GM21367 (cell line): Measurements from ENCODE around the gene LYRM2.

Source experiments
- ATAC-seq: cut with Tn5 transposase; IDR thresholded peaks from one replicate; pipeline ENCODE4 v1.9.1; 2021; ENCODE audit not compliant: unreplicated experiment

The LYRM2 gene, protein sequence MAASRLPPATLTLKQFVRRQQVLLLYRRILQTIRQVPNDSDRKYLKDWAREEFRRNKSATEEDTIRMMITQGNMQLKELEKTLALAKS

DNA sequence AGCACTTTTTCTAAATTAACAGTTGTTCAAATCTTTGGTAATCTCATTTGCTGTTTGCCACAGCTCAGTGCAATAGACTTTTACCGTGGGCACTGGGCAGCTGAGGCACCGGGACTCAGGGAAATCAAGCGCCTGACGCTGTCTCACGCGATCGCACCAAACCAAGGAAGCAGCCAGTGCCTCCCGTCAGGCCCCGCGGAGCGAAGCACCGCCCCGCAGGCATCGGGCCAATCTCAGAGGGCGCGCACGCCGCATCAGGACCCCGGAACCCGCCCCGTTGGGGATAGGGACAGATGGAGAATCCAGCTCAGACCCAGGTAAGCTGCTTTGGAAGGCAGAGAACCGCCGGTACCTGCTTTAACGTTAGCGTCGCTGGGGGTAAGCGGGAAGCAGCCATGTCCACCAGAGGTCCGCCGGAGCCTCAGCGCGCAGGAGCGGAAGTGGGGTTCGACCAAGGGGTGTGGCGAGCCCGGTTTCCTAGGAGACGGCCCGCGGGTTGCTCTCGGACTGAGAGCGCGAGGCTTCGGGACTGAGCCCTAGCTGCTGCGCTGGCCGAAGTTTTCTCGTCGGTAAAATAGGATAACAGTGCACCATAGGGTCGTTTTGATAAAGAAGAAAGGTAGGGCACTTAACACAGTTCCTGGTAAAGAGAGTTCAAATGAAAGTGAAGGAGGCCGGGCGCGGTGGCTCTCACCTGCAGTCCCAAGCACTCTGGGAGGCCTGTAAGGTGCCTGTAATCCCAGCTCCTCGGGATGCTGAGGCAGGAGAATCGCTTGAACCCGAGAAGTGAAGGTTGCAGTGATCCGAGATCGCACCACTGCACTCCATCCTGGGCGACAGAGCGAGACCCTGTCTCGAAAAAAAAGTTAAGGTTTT, at the start of gene LYRM2:
TSS of gene LYRM2 (minus strand) at position 428 of the 876 bp plus-strand sequence. CDS start at position 397, 31 bp downstream.
- peak; percentile 97 for ATAC-seq

DNA sequence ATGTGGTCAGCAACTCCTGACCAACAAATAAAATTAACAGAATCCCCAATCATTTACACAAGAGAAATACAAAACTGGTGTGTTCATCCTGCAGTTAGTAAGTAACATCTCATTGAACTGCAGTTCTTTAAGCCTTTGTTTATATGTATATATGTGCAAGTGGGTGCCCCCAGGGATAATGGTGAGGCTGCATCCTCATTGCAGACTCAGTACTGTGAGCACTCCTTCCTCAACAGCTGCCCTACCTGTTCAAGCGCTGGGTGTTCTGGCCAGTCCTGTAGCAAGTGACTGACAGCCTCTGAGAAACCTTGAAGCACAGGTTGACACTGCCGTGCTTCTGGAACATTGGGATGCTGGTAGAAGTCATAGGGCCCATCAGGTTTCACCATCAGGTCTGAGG, 49.8 kb upstream of the LYRM2 start:
- ATAC-seq: no peak

DNA sequence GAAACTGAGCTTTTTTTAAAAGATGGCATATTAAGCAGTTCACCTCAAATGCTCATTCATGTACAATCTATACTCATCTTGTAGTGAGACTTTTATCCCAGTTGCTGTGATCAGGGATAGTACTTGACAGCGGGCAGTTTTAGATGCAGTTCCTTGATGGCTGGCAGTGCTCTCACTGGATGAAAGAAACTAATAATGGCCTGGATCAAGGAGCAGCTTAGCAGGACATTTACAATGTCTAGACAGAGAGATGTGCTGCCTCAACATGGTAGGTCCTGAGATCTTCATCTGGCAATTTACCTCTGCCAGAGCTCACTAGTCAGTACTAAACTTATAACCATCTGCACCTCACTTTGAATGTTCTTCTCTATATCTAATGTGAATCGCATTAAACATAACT, 46.8 kb upstream of the LYRM2 start:
- ATAC-seq: no peak

DNA sequence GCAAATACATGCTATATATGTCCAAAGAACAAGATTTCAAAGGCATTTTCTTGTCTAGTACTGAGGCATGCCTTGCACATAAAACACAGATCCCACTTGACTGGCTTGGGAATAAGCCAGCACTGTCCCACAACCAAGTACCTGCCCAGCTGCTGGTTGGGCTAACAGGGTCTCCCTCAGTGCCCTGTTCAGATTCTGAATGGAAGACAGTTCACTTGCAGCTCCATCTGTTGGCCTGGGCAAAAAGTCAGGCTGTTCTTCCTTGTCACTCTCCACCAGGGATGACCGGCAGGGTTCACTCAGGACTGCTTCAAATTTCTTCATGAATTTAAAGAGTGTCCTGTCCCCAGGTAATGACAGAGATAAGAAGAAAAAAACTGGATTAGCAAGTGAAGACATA, 44.4 kb upstream of the LYRM2 start:
- ATAC-seq: no peak

DNA sequence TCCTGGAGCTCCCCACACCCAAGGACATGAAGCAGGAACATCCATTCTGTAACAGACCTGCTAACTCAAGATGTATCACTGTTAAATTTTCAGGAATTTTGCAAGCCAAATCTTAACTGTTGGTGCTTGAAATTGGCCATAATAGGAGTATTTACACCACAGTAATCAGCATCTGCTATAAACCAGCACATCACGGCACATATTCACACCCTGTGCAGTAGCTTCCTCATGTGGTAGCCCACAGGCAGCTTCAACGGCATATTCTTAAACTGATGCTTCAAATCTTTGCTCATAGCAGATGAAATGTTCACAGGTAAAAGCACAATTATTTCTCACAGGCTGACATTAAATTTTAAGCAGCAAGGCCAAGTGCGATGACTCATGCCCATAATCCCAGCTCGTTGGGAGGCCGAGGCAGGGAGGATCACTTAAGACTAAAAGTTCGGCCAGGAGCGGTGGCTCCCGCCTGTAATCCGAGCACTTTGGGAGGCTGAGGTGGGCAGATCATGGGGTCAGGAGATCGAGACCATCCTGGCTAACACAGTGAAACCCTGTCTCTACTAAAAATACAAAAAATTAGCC, 43.5 kb upstream of the LYRM2 start:
- ATAC-seq: no peak

DNA sequence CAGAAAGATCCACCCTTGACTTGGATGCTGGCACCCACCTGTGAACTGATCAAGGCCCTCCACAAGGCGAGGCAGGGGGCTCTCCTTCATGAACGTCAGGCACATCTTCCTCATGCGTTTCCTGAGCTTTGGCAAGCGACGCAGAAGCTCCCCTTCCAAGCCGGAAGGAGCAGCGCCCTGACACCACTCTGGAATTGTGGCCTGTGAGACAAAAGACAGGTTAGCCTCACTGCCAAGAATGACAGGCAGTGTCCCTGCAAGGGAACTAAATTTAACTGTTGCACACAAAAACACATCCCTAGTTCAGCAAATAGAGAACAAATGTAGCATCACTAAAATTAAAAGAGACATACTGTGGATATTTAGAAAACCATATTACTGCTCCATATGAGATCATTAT, 42.0 kb upstream of the LYRM2 start:
- ATAC-seq: no peak

DNA sequence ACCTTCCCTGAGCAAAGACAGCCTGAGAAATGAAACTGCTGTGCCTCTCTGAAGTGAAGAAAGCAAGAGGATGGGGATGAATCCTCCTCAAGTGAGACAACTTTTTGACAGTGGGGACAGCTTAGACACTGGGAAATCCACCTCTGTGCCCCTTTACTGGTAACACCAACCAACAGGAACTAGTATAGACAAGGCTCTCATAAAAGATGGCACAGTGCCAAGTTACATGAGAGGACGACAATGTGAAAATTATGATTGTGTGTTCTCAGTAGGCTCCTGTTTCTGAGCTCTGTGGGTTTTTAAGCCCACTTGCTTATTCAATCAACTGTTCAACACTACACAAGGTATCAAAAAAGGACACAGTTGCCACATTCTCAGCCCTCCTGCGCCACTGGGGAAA, 41.6 kb upstream of the LYRM2 start:
- ATAC-seq: no peak

DNA sequence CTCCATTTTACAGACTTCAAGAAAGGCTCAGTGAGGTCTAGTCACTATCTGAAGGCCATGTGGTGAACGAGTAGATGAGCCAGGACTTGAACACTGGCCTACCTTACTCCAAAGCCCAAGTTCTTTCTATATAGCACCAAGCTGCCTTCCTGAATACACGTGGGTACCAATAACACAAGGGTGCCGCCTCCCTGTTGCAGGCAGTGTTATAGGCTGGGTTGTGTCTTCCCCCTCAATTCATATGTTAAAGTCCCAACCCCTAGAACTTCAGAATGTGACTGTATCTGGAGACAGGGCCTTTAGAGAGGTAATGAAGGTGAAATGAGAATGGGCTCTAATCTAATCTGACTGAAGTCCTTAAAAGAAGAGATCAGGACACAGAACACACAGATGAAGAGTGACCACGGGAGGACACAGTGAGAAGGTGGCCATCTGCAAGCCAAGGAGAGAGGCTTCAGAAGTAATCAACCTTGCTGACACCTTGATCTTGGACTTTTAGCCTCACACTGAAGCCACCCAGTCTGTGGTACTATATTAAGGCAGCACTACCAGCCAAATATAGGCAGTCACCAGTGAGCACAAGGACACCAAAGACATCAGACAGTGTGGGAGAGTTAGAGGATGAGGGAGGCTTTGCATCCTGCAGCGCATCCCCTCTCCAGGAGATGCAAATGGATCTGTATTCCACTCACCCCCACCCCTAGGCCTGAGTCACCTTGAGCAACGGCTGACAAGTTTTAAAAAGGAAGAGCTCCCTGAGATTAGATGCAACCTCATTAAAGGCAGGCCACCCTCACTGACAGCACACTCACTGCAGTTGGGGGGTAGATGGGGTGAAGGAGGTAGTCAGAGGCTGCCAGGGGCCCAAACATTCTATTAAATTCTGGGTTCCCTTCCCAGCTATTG, 40.9 kb upstream of the LYRM2 start:
- ATAC-seq: no peak

DNA sequence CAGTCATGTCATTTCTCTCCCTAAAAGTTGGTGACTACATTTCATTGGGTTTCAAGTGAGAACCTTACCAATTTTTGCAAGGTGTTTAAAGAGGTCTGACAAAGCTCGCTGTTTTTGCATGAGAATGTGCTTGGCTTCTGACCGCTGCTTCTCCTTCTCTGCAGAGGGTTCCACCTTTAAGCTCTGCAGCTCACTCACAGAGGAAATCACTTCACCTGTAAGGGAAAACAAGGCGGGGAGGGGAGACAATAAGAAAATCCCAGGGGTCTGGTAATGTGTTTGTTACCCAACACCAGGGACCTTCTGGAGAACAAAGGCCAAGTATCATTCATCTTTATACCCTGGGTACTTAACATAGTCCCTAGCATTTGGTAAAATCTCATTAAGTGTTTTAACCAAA, 40.0 kb upstream of the LYRM2 start:
- no peak for ATAC-seq

DNA sequence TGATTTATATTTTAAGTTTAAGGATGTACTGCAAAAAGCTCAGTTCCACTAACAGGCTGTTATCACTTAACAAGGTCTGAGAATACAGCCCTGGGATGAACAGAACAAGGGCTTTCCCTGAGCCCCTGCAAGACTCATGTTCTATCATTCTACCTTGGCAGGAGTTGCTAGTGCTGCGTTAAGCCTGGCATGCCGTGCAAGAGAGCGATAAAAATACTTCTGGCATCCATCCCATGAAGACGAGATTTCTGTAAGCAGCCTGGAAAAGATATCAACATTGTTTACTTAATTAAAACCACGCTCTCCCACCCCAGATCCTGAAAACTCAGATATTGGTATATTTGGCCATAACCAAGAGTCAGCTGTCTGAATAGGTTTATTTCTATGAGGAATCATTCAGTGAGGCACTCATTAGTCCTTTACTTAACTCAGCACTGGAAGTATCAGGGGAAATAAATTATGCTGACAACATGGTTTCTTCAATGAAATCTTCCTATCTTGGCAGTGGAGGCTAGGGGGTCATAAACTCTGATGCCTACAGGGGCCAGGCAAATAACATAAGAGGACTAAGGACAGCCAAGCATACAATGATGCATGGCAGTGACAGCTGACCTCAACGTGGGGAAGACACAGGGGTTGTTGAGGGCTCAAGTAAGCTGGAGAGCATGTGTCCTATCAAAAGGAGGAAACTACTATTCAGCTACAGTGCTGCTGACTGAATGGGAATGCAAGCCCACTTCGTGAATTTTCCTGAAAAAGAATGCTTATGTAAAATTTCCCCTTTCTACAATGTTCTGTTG, 37.6 kb upstream of the LYRM2 start:
- ATAC-seq: no peak

DNA sequence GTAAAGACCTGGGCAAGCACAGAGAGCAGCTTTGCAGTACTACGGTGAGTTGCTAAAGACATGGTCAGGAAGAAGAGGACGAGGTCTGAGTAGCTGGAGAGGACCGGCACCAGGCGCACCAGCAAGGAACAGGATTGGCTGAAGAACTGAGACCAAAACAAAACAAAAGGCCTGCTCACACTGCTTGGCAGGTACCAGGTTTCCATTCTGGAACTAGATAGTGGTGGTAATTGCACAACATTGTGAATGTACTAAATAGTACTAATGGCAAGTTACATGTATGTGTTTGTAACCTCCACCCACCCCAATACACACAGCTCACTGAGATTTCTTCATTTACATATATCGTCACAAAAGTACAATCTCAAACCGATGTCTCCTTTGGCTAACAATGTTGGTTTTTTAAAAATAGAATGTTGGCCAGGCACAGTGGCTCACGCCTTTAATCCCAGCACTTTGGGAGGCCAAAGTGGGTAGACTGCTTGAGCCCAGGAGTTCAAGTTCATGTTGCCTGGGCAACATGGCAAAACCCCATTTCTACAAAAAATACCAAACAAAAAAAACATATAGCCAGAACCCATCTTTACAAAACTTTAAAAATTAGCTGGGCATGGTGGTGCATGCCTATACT, 32.5 kb upstream of the LYRM2 start:
- ATAC-seq: no peak

DNA sequence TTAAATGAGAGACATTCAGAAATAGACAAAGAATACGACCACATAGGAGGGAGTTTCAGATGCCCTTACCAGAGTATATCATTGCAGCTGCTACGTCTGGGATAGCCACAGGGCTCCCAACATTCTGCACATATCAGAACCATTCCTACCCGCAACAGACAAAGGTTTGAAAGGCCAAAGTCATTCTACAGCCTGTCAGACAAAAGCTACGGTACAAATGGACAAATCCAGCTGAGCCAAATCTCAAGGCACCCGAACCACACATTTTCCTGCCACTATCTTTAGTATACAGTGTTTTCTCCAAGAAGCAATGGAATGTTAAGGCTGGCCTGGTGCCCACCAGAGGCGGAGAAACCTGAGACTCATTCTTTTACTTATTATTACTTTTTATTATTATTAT, 30.5 kb upstream of the LYRM2 start:
- ATAC-seq: no peak

DNA sequence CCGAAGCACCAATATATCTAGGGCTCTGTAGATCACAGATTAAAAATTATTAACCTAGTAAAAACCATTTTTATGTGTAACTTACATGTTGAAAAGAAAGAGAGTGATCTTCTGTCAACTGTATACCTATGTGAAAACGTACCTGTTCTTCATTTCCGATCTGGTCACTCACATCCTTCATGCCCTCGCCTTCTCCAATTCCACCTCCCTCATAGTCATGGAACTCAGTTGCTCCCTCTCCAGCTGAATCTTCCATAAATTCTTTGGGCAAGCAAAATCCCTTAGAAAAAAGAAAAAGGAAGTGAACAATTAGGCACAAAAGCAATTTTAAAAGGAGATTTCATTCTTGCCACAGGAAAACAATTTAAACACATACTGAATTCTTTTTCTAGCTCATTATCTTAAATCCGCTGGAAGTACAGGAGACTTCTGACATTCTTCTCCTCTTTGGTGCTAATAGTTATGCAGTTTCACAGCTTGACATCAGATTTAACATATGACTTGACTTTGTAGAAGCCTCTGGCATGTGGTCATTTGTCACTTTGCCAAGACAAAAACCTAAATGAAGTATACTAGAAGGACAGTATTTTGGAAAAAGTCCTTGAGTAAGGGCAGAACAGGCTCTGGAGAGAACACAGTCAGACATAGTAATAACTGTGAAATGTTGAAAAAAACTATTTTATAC, 29.5 kb upstream of the LYRM2 start:
- ATAC-seq: no peak

DNA sequence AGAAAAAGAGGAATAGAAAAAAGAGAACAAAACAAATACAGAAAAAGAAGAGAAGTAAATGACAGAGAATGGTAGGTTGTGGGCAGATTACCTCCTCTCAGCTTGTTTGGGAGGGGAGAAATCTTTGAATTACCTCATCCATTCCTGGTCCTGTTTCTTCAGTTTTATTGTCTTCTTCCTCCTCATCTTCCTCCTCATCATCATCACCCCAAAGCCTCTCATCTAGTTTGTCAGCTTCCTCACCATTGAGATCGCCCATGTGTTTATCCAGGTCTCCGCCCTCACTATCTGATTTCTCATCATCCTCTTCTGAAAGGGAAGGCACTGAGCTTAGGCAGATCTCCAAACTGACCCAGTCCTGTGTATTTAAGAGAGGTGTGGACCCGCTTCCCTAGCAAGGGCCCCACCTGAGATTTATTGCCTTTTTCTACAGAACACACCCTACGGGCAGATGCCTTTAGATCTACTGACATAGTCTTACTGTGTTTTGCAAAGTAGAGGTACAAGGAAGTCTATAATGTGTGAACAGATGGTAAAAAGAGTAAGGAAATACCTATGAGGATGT, 24.2 kb upstream of the LYRM2 start:
- ATAC-seq: no peak

DNA sequence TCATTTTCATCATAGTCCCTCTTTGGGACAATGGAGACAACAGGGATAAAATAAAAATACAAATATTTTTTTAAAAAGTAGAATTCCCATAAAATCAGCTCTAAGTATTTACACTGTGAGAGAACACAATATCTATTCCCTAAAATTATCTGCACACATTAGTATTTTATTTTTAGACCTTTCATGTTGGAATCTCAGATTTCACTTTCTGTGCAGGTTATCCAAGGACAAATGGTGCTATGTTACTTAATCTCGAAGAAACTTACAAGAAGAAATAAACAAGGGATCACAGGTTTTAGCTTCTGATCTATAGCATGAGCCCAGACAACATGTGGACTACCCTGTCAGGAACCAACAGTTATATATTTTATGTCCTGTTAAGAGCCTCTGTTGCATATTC, 23.0 kb upstream of the LYRM2 start:
- no peak for ATAC-seq

DNA sequence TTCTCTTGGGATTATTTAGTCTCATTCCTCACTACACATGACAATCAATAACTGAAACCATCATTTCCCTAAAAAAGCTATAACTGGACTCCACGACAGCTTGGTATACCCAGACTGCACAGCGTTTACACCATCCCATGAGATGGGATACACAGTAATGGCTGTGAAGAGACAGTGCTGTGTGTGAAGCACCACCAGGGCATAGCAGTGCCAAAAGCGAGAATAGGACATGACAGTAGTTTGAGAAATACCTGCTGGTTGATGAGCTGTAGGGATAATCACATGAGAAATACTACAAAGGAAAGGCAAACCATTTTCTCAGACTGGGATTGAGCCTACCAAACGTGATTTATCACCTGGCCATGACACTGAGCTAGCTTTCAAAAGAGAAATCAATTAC, 22.4 kb upstream of the LYRM2 start:
- no peak for ATAC-seq

DNA sequence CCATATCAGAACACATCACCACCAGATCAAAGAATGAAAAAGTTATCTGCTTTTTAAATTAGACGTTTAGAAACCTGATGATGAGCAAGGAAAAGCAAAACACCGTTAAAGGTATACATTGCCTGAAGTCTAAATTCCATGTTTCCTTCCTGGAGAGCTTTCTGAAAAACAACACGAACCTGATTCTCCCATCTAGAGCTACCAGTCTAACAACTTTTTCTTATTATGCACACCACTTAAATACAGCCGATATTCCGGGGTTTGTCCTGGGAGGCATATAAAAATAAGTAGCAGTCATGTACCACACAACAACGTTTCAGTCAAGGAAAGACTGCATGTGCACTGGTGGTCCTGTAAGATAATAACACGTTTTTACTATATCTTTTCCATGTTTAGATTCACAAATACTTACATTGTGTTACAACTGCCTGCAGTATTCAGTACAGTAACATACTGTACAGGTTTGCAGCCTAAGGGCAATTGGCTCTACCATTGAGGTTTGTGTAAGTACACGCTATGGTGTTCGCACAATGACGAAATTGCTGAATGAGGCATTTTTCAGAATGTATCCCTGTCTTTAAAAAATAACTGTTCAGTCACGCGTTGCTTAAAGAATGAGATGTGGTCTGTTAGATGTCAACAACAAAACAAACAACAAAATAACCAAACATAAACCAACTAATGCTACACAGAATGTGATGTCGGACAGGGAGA, 19.1 kb upstream of the LYRM2 start:
- no peak for ATAC-seq

DNA sequence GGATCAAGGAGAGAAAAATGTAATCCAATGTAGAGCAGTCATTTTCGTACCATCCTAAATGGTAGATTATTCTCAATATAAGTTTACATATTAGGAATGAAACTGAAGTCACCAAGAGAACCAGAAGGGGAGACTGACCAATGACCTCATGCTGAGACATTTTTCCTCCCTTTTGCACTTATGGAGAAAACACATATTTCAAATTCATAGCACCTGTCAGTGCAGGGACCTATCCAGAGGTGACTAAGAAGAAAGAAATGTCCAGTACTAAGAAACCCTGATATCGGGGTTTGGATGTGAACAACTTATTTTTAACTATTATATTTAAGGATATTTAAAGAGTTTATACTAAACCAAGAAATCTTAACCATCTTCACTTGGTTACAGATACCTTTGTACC, 16.6 kb upstream of the LYRM2 start:
- no peak for ATAC-seq

DNA sequence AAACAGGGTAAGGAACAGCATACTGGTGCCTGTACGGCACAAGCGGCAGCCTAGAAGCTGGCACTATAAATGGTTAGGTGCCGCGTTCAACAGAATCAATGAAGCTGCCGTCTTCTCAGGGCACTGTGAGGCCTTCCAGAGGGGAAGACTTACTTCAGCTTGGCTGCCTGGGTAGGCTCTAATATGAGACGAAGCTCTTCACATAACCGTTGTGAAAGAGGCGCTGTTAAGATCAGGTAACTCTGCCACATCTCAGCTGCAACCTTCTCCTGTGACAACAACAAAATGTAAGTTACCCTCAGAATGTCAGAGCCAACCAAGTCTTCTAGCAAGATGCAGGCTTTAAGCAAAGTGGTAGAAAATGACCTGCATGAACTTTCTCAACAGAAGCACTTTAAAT, 12.0 kb upstream of the LYRM2 start:
- no peak for ATAC-seq
